GM12892 (cell line): Measurements from ENCODE around the gene ALDOC.

Experiments used
- DNase-seq: peaks from one replicate; pipeline ENCODE4 v3.0.0; 2011; ENCODE audit not compliant: insufficient read length
- FAIRE-seq: peaks from 2 replicates; lab custom pipeline; 2011; peaks lifted over from hg19 to GRCh38; lab: Jason Lieb, UNC
- POLR2A ChIP-seq: IDR thresholded peaks from 2 replicates; pipeline ENCODE4 v1.6.1; 2011; ENCODE audit warnings: low read depth, low read length, control low read depth
- POLR2AphosphoS5 ChIP-seq: IDR thresholded peaks from 2 replicates; pipeline ENCODE4 v1.6.1; 2011; ENCODE audit warnings: low read depth, low read length, control low read depth
- TAF1 ChIP-seq: IDR thresholded peaks from 2 replicates; pipeline ENCODE4 v1.6.1; 2011; ENCODE audit warnings: low read depth, mild to moderate bottlenecking, control low read depth, low read length, borderline replicate concordance

The ALDOC gene

GRCh38 chr17:28526381-28526780, 50.3 kb downstream of the ALDOC start:
- TF ChIP-seq TAF1 (no peak), POLR2A (no peak), POLR2AphosphoS5 (no peak)
- FAIRE-seq (no peak), DNase-seq (no peak)

- FAIRE-seq (no peak), DNase-seq (no peak)
- TF ChIP-seq POLR2A: no peak
- TF ChIP-seq POLR2AphosphoS5: no peak
- TF ChIP-seq TAF1: no peak
Measured at GRCh38 chr17:28524476-28525424, 51.9 kb downstream of the ALDOC start.

GRCh38 chr17:28523876-28524275, 52.8 kb downstream of the ALDOC start:
- TF ChIP-seq POLR2AphosphoS5 (no peak), POLR2A (no peak), TAF1 (no peak)
- no peak for DNase-seq
- no peak for FAIRE-seq

GRCh38 chr17:28523186-28523585, 53.5 kb downstream of the ALDOC start:
- FAIRE-seq (no peak), DNase-seq (no peak)
- TF ChIP-seq POLR2AphosphoS5 (no peak), POLR2A (no peak), TAF1 (no peak)
